Hippocampal formation (tissue), 2 donors: Measurements from ENCODE around the gene SPATA13.
A peak's percentile ranks its signal among the peaks of the same experiment; 100 is the strongest.

Source experiments
- DNase-seq, 2 donors: peaks; one replicate each; lab custom pipeline; 2025; lab: John Stamatoyannopoulos, UW

The SPATA13 gene

GRCh38 chr13:24251525-24251924 is 91.0 kb downstream of the SPATA13 start:
- DNase-seq, result no peak

- DNase-seq, result no peak
Measured at GRCh38 chr13:24252136-24252535, 91.6 kb downstream of the SPATA13 start.

GRCh38 chr13:24253520-24254145 is 93.1 kb downstream of the SPATA13 start:
- DNase-seq, result no peak

- DNase-seq, result no peak
Measured at GRCh38 chr13:24254146-24254841, 93.8 kb downstream of the SPATA13 start.

GRCh38 chr13:24257497-24257896 is 97.0 kb downstream of the SPATA13 start:
- DNase-seq, result no peak

GRCh38 chr13:24261566-24261965 is 101.0 kb downstream of the SPATA13 start:
- DNase-seq, result no peak

GRCh38 chr13:24263632-24264031 is 103.1 kb downstream of the SPATA13 start:
- no peak for DNase-seq

GRCh38 chr13:24264976-24265375 is 104.5 kb downstream of the SPATA13 start:
- DNase-seq, result no peak

GRCh38 chr13:24265453-24265852 is 104.9 kb downstream of the SPATA13 start:
- no peak for DNase-seq

- DNase-seq, result peak in 1 of 2 donors; percentile 11
Measured at GRCh38 chr13:24267274-24267673, 106.8 kb downstream of the SPATA13 start.

- DNase-seq, result no peak
Measured at GRCh38 chr13:24267801-24268200, 107.3 kb downstream of the SPATA13 start.

- DNase-seq, result no peak
Measured at GRCh38 chr13:24269821-24270220, 109.3 kb downstream of the SPATA13 start.

- peak; percentile 79 to 82 for DNase-seq
Measured at GRCh38 chr13:24270639-24271141, 110.2 kb downstream of the SPATA13 start.

- no peak for DNase-seq
Measured at GRCh38 chr13:24271231-24271600, 110.7 kb downstream of the SPATA13 start.

GRCh38 chr13:24271601-24272451 is 111.3 kb downstream of the SPATA13 start:
- DNase-seq, result peak; percentile 73 to 94

- no peak for DNase-seq
Measured at GRCh38 chr13:24272452-24273161, 112.1 kb downstream of the SPATA13 start.

GRCh38 chr13:24273926-24274325 is 113.4 kb downstream of the SPATA13 start:
- DNase-seq, result no peak

- peak in 1 of 2 donors; percentile 36 for DNase-seq
Measured at GRCh38 chr13:24274452-24275021, 114.0 kb downstream of the SPATA13 start.

GRCh38 chr13:24275041-24275440 is 114.5 kb downstream of the SPATA13 start:
- no peak for DNase-seq

- no peak for DNase-seq
Measured at GRCh38 chr13:24276306-24276705, 115.8 kb downstream of the SPATA13 start.

- no peak for DNase-seq
Measured at GRCh38 chr13:24276861-24277260, 116.3 kb downstream of the SPATA13 start.

GRCh38 chr13:24277761-24278160 is 117.2 kb downstream of the SPATA13 start:
- DNase-seq, result no peak
